PC-9 (cell line): ENCODE data around the gene CMTM4. TPM values are rescaled to one million over a fixed set of nuclear protein-coding genes. Genes with fewer than 3 reads are reported as not detected.

Experiments
- BruUV-seq: library from RNA; stranded (reverse); fragments of 400-500 nt; replicated peaks from 2 replicates; lab custom pipeline; 2021; lab: Mats Ljungman, UMichigan
- CTCF ChIA-PET: fragments of 300-600 bp; sonication (Branson Sonifier 250); formaldehyde crosslinking; loops from one replicate; lab custom pipeline; 2022; ENCODE audit warnings: antibody characterized with exemption; lab: Charles Lee
- POLR2A ChIA-PET: fragments of 300-600 bp; sonication (Branson Sonifier 250); formaldehyde crosslinking; loops from one replicate; lab custom pipeline; 2022; ENCODE audit warnings: antibody characterized with exemption; ENCODE audit not compliant: unreplicated experiment; lab: Charles Lee
- DNase-seq, 2 experiments: peaks; one replicate each; pipeline versions ENCODE4 v3.0.0 to v3.0.0-alpha.2; 2015 to 2022; ENCODE audit warnings: mixed read lengths in 1 of 2
- H2AFZ ChIP-seq: fragments of 200-600 bp; sonication (generic); 2 replicates; pipeline ENCODE4 v1.8.1; 2017; ENCODE audit warnings: antibody characterized with exemption
- H3F3A ChIP-seq: fragments of 200-600 bp; sonication (generic); 2 replicates; pipeline ENCODE4 v1.8.1; 2017; ENCODE audit warnings: antibody characterized with exemption, mild to moderate bottlenecking, low read depth; ENCODE audit not compliant: insufficient read depth
- H3K27ac ChIP-seq: fragments of 200-600 bp; sonication (generic); 2 replicates; pipeline ENCODE4 v1.6.1; 2016; ENCODE audit warnings: mixed run types
- H3K27me3 ChIP-seq: fragments of 200-600 bp; sonication (generic); 2 replicates; pipeline ENCODE4 v1.6.1; 2016; ENCODE audit warnings: low read depth, mixed run types; ENCODE audit not compliant: insufficient read depth
- H3K36me3 ChIP-seq: fragments of 200-600 bp; sonication (generic); 2 replicates; pipeline ENCODE4 v1.6.1; 2016; ENCODE audit warnings: low read depth, mixed run types
- H3K4me1 ChIP-seq: fragments of 200-600 bp; sonication (generic); replicated peaks from 2 replicates; pipeline ENCODE4 v1.6.1; 2016; ENCODE audit warnings: mixed run types; ENCODE audit not compliant: insufficient read depth
- H3K4me2 ChIP-seq: fragments of 200-600 bp; sonication (generic); 2 replicates; pipeline ENCODE4 v1.6.1; 2017; ENCODE audit warnings: mixed run types
- H3K4me3 ChIP-seq: fragments of 200-600 bp; sonication (generic); 2 replicates; pipeline ENCODE4 v1.6.1; 2016; ENCODE audit warnings: mixed run types
- H3K79me2 ChIP-seq: fragments of 200-600 bp; sonication (generic); 2 replicates; pipeline ENCODE4 v1.6.1; 2017; ENCODE audit warnings: low read depth, mixed run types
- H3K9me2 ChIP-seq: fragments of 200-600 bp; sonication (generic); 2 replicates; pipeline ENCODE4 v1.8.1; 2017; ENCODE audit warnings: mild to moderate bottlenecking; ENCODE audit not compliant: insufficient read depth
- H3K9me3 ChIP-seq: fragments of 200-600 bp; sonication (generic); 2 replicates; pipeline ENCODE4 v1.8.1; 2016; ENCODE audit warnings: low read depth; ENCODE audit not compliant: insufficient read depth
- H4K20me1 ChIP-seq: fragments of 200-600 bp; sonication (generic); 2 replicates; pipeline ENCODE4 v1.8.1; 2017; ENCODE audit not compliant: insufficient read depth
- CTCF ChIP-seq: fragments of 200-600 bp; sonication (generic); conservative IDR thresholded peaks from 2 replicates; pipeline ENCODE4 v1.6.1; 2017; ENCODE audit warnings: mixed run types, antibody characterized with exemption, mild to moderate bottlenecking, moderate library complexity
- EZH2 ChIP-seq: fragments of 200-600 bp; sonication (generic); IDR thresholded peaks from 2 replicates; pipeline ENCODE4 v1.8.0; 2017; ENCODE audit warnings: antibody characterized with exemption, low read depth
- intact Hi-C: fragments of 100-400 bp; cut with micrococcal nuclease; formaldehyde crosslinking; loops from one replicate; pipeline ENCODE4 v1.10.0; 2022; ENCODE audit not compliant: unreplicated experiment
- total RNA-seq: library from RNA; stranded (reverse); gene quantifications from 2 replicates; pipeline ENCODE4 v1.2.3, GENCODE V29; 2021

CMTM4 gene
- total RNA-seq, 1 experiment from 2014 or later = 81.3 TPM

- no TSS peak for BruUV-seq
- no peaks in the 10 kb centered on the region for H3K79me2 ChIP-seq
- no peaks in the 10 kb centered on the region for H3K27me3 ChIP-seq
- H2AFZ ChIP-seq = no peak overlapping the region
- H4K20me1 ChIP-seq = no peaks in the 10 kb centered on the region
- intact Hi-C loops = no loop called here
- no peak overlapping the region for H3K4me2 ChIP-seq
- no peaks in the 10 kb centered on the region; the same call in 1 of the 2 replicates for H3F3A ChIP-seq
- no peak overlapping the region for H3K4me3 ChIP-seq
- ChIA-PET CTCF (no interaction called here), POLR2A (interaction anchor here (0.7 kb wide), 1 partner anchor 27 kb away, joined by 9 read pairs; no protein-coding TSS in a partner anchor)
- no peak for TF ChIP-seq EZH2
- no peak for TF ChIP-seq CTCF
- DNase-seq = no peak
- no peaks in the 10 kb centered on the region for H3K36me3 ChIP-seq
- H3K4me1 ChIP-seq = no peaks in the 10 kb centered on the region
- H3K9me3 ChIP-seq = no peaks in the 10 kb centered on the region
- H3K9me2 ChIP-seq = no peaks in the 10 kb centered on the region
- no peak overlapping the region for H3K27ac ChIP-seq
Observed at GRCh38 chr16:66714654-66715307, 18.2 kb upstream of the CMTM4 start.

- no TSS peak for BruUV-seq
- no peaks in the 10 kb centered on the region for H3K27me3 ChIP-seq
- DNase-seq = no peak
- H3K9me2 ChIP-seq = no peaks in the 10 kb centered on the region
- H3K9me3 ChIP-seq = no peaks in the 10 kb centered on the region
- no peaks in the 10 kb centered on the region for H3K79me2 ChIP-seq
- no peak overlapping the region for H3K27ac ChIP-seq
- H3K4me3 ChIP-seq = no peak overlapping the region
- H3K4me2 ChIP-seq = no peak overlapping the region
- ChIA-PET POLR2A (interaction anchor here (0.7 kb wide), 1 partner anchor 28 kb away, joined by 9 read pairs; no protein-coding TSS in a partner anchor), CTCF (no interaction called here)
- H4K20me1 ChIP-seq = no peaks in the 10 kb centered on the region
- H3K4me1 ChIP-seq = no peaks in the 10 kb centered on the region
- intact Hi-C loops = no loop called here
- no peak overlapping the region for H2AFZ ChIP-seq
- no peaks in the 10 kb centered on the region; the same call in 1 of the 2 replicates for H3F3A ChIP-seq
- H3K36me3 ChIP-seq = no peaks in the 10 kb centered on the region
- TF ChIP-seq EZH2 = no peak
- no peak for TF ChIP-seq CTCF
Observed at GRCh38 chr16:66714062-66714461, 17.5 kb upstream of the CMTM4 start.

- Histone ChIP-seq H3K79me2 (no peaks in the 10 kb centered on the region), H3F3A (peaks cover 5% of the 10 kb centered on the region; the same call in 1 of the 2 replicates), H3K27ac (no peak overlapping the region), H3K9me2 (no peaks in the 10 kb centered on the region), H4K20me1 (no peaks in the 10 kb centered on the region), H3K9me3 (no peaks in the 10 kb centered on the region), H3K27me3 (no peaks in the 10 kb centered on the region), H2AFZ (no peak overlapping the region), H3K4me3 (no peak overlapping the region), H3K36me3 (no peaks in the 10 kb centered on the region), H3K4me1 (no peaks in the 10 kb centered on the region), H3K4me2 (no peak overlapping the region)
- CTCF ChIA-PET = interaction anchor here (0.7 kb wide), 1 partner anchor 305 kb away, joined by 4 read pairs; no protein-coding TSS in a partner anchor
- no TSS peak for BruUV-seq
- intact Hi-C loops = no loop called here
- POLR2A ChIA-PET = no interaction called here
- TF ChIP-seq EZH2 (no peak), CTCF (no peak)
- DNase-seq = no peak
Observed at GRCh38 chr16:66713076-66713475, 16.5 kb upstream of the CMTM4 start.
